Fibroblast of skin of right biceps (primary cell): ENCODE results near the gene COX19.

Source experiments
- DNase-seq: peaks from one replicate; pipeline ENCODE4 v3.0.0-alpha.2; 2013

Gene COX19

DNA sequence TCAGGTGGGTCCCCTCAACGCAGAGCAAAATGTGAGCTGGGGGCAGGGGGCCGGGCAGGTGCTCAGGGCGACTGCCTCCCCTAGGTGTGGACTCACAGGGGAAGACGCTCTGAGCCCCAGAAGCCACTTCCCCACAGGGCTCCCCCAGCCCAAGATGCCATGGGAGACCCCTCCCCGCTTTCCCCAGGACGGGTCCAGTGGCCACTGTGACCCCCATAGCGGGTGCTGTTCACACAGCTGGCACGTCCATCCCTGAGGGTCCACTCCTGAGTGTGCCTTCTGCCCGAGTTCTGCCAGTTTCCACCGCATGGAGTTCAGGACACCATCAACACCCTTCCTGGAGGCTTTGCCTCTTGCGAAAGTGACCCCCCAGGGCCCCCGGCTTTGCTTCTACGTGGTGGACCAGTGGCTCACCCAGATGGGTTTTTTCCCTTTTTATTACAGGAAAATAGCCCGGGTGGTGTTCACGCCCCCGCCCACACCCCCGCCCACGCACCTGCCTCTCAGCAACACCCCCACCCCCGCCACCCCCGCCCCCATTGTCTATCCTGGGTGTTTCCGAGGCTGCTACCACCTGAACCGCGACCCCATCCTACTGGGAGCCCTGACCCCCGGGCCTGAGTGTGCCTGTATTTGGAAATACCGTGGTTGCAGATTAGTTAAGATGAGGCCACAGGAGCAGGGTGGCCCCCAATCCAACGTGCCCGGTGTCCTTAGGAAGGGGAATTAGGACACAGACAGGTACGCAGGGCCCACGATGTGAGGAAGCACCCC is 52.8 kb downstream of the COX19 start:
- DNase-seq: no peak

DNA sequence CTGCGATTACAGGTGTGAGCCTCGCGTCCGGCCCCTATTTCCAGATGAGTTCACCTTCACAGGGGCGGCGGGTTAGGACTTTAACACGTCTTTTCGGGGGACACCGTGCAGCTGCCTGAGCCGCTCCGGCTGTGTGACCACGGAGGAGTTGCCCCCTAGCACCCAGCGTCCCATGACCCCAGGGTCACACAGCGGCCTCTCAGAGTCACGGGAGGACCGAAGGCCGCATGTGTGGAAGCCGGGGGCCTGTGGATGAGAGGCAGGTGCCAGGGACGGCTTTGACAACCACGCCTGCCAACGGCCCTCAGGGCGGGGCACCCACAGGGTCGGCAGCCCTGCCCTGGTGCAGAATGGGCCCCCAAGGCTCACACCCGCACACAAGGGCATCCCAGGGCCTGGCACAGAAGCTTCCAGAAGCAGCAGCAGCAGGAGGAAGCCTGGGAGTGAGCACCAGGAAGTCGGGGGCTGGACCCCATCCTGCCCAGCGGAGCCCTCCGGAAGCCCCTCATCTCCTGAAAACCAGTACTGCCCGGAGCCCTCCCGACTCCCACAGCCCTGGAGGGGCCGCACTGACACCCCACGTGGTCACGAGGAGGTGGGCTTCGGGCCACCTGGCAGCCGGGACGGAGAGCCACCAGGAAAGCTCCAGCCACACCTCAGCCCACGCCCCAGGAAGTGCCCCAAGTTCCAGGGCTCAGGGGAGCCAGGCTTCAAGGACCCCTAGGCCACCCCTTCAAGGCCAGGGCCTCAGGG is 53.6 kb downstream of the COX19 start:
- DNase-seq: no peak

DNA sequence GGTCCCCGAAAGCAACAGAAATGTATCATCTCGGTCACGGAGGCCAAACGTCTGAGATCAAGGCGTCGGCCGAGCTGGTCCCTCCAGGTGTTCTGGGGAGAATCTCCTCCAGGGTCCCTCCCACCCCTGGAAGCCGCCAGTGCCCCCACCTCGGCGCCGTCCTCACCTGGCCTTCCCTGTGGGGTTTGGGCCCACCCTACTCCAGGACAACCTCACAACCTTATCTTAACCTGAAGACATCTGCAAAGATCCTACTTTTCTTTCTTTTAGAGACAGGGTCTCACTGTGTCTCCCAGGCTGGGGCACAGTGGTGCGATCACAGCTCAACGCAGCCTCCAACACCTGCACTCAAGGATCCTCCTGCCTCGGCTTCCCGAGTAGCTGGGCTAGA is 54.3 kb downstream of the COX19 start:
- DNase-seq: no peak

DNA sequence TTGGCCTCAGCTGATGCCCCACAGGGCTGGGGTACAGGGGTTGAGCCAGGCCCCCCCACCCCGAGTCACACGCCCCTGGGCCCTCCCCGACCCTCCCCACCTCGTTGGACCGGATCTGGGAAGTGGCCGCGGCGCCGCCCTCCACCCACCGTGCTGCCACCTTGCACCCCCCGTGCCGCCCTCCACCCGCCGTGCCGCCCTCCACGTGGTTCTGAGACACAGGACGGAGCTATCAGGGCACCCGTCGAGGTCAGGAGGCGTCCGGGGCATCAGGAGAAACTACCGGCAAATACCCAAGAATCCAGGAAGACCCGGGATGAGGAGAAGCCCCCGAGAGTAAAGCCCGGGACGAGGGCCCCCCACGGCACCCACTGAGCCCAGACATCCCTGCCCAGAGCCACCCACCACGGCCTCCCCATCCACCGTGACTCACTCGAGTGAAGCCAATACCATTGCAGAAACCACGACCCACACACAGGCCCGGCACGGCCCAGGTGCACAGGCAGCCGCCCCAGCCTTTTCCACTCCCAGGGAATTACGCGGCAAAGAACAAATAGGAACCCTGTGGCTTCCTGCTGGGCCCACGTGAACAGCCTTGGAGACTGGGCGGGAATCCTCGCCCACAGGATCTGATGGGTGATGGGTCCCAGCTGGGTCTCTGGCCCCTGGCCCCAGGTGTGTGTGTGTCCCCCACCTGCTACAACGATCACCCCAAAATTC is 54.8 kb downstream of the COX19 start:
- DNase-seq: no peak

DNA sequence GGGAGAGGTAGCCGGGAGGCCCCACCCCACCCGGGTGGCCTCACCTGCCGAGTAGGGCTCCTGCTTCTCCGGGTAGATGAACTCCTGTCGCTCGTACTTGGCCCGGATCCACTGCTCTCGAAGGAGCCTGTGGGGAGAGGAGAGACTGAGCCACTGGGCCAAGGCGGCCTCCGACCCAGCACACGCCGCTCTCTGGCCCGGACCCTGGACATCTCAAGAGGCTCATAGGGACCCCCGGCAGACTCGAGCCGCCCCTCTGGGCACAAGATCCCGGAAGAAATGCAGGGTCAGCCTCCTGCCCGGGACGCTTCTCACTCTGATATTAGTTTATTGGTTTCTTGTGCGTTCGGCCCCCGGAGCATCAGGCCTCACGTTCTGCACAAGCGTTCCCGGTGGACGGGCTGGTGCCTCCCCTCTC is 55.4 kb downstream of the COX19 start:
- no peak for DNase-seq

DNA sequence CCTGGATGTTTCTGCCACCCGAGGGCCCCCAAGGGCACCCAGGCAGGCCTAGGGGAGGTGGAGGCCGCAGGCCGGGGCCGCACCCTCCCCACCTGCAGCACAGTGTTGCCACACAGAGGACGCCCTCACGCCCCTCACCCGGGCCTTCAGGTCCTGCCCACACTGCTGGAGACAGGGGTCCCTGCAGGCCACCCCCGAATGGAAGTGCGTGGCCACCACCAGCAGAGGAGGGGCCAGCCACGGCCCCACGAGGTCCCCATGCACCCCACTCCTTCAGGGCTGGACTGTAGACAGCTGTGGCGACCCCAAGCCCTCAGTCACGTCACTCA is 56.3 kb downstream of the COX19 start:
- DNase-seq: no peak

DNA sequence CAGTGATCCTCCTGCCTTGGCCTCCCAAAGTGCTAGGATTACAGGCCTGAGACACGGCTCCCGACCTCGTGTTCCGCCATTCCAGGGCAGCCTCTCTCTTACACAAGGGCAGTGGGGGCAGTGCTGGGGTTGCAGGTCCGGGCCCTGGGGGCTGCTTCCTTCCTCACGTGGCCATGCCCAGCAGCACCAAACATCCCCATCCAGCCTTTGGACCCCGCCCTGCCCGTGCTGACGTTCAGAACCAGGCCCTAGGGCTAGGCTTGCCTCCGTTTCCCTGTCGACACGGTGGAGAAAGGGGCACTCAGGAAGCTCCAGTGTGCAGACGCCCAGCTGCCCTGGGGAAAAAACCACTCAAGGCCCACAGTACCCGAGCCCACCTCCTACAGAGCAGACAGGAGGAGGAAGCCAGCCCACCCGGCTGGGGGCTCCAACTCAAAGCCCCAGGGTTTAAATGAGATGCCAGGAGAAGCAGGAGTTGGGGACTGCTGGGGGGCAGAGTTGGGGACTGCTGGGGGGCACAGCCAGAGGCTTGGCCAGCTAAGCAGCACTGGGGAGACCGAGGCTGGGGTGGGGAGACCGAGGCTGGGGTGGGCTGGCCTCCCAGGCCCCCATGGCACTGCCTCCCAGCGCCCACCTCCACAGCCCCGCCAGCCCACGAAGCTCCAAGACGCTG is 56.8 kb downstream of the COX19 start:
- no peak for DNase-seq

DNA sequence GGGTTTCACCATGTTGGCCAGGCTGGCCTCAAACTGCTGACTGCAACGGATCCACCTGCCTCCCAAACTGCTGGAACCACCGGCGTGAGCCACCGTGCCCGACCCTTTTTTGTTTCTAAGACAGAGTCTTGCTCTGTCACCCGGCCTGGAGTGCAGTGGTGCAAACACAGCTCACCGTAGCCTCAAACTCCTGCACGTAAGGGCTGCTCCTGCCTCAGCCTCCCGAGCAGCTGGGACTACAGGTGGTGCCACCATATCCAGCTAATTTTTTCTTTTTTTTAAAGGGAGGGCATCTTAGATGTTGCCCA is 57.3 kb downstream of the COX19 start:
- no peak for DNase-seq

DNA sequence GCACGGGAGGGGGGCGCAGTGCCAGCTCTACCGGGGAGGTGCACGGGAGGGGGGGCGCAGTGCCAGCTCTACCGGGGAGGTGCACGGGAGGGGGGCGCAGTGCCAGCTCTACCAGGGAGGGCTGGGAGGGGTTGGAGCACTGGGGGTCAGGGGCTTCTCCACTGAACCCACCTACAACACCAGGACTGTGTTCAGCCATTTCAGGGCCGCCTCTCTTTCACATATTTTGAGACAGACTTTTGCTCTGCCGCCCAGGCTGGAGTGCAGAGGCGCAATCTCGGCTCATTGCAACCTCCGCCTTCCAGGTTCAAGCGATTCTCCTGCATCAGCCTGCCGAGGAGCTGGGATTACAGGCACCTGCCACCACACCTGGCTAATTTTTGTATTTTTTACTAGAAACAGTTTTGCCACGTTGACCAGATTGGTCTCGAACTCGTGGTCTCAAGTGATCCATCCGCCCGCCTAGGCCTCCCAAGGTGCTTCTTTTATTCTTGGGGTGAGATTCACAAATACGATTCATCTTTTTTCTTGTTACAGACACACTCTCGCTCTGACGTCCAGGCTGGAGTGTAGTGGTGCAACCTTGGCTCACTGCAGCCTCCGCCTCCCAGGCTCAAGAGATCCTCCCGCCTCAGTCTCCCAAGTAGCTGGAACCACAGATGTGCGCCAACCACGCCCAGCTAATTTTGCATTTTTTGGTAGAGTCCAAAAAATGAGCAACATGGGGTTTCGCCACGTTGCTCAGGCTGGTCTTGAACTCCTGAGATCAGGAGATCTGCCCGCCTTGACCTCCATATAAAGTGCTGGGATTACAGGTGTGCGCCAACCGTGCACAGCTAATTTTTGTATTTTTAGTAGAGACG is 57.9 kb downstream of the COX19 start:
- DNase-seq: no peak

DNA sequence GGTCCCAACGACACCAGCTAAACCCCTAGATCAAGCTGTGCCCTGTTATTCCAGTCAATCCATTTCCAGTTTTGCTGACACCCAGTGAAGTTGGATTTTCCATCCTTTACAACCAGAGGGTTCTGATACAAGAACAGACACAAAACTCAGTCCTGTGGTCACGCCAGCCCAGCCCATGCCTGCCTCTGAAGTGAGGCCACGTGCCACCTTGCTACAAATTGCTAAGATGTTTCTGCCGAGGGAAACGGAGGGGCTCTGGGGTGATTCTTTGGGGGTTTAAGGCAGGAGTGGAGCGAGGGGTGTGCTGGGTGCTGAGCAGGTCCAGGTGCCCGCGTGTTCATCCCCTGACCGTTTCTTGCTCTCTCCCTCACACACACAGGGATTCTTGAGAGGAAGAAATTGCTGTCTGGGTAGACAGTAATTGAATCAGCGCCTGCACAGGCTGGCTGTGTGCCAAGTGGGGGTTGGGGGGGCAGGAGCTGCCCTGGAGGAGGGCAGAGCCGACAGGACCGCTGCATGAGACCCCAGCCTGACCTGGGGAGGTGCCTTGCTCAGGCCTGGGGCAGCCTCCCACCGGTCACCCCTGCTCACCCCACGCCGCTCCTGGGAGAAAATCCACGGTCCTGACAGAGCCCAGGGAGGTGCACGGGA is 58.9 kb downstream of the COX19 start:
- no peak for DNase-seq
